GM18498 (cell line): Measurements from ENCODE around the gene OSMR.
A peak's percentile ranks its signal among the peaks of the same experiment; 100 is the strongest.

ENCODE experiments used
- ATAC-seq: cut with Tn5 transposase; IDR thresholded peaks from one replicate; pipeline ENCODE4 v1.9.1; 2021; ENCODE audit warnings: mild to moderate bottlenecking, moderate library complexity; ENCODE audit not compliant: unreplicated experiment

Gene OSMR

GRCh38 chr5:38871058-38871605 lies 25.3 kb downstream of the OSMR start:
- ATAC-seq = no peak

- no peak for ATAC-seq
Measured at GRCh38 chr5:38871790-38872551, 26.2 kb downstream of the OSMR start.

DNA sequence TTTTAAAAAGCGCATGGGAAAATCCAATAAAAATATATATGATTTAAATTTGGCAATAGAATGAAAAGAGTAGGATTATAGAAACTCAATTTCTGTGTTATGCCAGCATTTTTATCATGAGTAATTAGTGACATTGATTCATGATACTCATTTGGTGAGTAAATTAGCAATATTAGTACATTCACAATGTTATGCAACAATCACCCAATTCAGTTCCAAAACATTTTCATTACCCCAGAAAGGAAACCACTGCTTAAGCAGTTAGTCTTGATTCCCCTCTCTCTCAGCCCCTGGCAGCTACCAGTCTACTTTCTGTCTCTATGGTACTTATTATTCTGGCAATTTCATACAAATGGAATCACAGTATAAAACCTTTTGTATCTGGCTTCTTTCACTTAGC lies 27.0 kb downstream of the OSMR start:
- ATAC-seq = no peak

DNA sequence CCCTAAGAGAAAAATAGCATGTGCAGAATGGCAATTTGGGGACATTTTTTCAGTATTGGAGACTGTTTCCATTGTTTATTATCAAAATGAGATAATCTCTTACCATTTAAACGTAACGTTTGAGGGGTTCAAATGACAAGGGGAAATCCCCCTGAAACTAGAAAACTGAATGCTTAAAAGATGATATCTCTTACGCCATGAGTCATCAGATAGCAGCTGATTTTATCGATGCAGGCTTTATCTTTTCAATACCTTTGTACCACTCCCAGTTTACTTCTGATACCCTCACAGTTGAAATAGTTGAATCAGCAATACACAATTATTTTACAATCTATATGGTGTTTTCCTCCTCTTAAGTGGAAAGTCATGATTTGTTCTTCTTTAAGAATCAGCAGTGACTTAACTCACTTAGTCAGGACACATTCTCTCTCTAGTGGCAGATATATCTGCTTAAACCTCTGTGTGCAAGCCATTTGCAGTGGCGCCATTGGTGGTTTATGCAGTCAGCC lies 29.2 kb downstream of the OSMR start:
- no peak for ATAC-seq

DNA sequence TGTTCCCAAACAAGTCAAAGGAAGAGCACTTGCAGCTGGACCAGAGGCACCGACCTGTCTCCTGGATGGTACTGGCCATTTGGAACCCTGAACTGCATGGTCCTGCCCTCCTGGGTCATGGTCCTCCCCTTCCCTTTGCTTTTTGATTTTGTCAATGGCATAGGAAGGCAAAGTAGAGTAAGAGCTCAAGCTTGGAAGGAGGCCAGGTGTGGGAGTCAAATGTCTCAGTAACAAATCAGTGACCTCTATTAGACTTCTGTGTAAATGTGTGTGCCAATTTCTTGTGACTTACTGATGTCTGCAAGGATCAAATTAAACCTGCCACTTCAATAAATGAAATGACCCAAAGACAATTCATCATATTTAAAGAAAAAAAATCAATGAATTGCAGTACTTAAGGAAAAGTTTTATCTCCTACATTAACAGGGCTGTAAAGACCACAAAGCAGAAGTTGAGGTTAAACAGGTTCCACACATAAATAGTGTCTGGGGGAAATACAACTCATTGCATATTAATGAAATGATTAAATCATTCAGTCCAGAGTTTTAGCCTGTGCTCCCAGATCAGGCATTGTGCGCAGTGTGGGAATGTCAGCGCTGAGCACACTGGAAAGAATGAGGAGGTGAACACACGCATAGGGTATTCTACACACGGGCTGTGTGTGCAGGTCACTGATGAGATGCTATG lies 32.7 kb downstream of the OSMR start:
- ATAC-seq = no peak

DNA sequence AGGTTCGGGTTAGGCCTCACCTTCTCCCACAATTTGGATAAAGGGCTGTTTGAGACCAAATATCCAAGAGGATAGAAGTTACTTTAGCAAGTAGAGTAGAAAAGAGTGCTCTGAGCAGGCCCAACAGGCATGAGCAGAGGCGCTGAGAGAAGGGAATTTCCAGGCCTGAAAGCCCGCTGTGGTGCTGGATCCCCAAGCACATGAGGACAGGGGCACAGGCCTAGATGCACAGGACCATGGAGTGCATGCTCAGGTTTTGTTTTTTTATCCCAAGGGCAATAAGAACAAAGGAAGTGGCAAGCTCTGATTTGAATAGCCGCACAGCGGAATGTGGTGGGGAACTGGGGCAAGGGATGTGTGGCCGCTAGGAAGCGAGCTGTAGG lies 33.3 kb downstream of the OSMR start:
- ATAC-seq = no peak

- no peak for ATAC-seq
Measured at GRCh38 chr5:38883842-38884241, 38.0 kb downstream of the OSMR start.

GRCh38 chr5:38885208-38885607 lies 39.4 kb downstream of the OSMR start:
- ATAC-seq = no peak

DNA sequence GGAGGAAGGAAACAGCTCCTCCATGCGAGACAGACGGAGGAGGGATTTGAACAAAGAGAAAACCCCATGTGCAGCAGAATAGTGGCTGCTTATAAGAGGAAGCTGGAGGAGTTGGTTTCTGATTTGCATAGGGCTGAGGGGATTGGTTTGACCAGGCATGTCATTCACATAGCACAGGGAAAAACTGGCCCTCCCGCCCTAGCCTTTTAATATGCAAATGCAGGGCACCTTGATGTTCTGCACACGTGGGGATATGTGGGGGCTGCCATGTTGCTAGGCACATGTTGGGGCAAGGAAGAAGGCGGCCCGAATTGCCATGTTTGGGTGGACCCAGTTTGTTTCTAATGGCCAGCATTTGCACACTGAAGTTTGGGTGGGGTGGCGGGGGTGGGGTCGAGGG lies 42.2 kb downstream of the OSMR start:
- ATAC-seq = no peak

- ATAC-seq = no peak
Measured at GRCh38 chr5:38889424-38889823, 43.6 kb downstream of the OSMR start.

GRCh38 chr5:38891563-38891962 lies 45.8 kb downstream of the OSMR start:
- ATAC-seq = no peak

DNA sequence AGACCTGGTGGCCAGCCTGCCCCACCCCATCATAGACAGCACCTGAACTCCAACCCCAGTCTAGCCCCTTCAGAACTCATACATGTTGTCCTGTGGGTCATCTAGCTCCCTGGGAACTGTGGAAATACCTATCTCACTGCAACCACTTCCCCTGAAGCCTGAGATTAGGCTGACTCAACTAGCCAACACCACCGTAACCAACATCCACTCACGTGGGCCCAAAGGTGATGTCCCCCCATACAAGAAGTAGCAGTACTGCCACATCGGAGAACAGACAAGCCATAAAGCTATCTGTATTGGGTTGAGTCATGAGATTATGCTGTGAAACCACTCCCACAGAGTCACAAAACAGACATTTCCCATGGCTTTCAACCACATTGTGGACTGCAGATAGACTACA lies 46.6 kb downstream of the OSMR start:
- ATAC-seq = no peak

DNA sequence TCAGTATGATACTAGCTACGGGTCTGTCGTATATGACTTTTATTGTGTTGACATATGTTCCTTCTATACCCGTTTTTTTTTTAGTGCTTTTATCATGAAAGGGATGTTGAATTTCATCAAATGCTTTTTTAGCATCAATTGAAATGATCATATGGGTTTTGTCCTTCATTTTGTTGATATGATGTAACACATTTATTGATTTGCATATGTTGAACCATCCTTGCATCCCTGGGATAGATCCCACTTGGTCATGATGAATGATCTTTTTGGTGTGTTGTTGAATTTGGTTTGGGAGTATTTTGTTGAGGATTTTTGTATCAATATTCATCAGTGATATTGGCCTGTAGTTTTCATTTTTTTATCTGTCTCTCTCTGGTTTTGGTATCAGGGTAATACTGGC lies 50.9 kb downstream of the OSMR start:
- no peak for ATAC-seq

GRCh38 chr5:38899936-38900335 lies 54.1 kb downstream of the OSMR start:
- ATAC-seq = no peak

DNA sequence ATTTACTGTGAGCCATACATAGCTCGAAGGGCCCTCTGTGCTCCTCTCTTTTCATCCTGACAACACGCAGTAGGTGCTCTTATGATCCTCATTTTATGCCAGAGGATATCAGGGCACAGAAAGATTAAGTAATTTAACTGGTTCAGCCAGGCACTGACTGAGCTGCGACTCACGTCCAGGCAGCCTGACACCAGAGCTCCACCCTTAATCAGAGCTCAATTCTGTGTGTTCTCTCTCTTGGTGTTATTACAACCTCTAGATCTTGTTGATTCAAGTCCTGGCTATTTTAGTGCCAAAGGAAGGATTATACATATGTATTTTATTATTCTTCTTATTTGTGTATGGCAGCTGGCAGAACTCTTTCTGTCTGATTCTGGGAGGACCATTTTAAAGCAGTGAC lies 59.7 kb downstream of the OSMR start:
- ATAC-seq = no peak

DNA sequence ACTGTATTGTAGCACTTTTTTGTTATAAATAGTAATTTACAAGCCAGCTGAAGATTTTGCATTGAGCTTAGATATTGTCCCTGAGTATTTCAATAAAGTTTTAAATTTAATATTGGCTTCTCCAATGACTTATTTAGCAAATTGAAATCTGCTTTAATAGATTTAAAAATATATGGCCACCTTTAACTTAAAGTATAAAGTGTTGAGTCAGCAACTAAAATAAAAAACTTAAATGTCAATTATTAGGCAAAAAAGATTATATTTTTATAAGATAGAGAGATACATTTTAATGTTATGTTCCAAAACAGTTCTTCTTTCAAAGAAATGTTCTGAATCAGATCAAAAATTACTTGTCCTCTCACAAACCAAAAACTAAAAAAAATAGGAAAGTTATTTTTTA lies 60.7 kb downstream of the OSMR start:
- ATAC-seq = no peak

GRCh38 chr5:38911933-38912332 lies 66.1 kb downstream of the OSMR start:
- no peak for ATAC-seq

DNA sequence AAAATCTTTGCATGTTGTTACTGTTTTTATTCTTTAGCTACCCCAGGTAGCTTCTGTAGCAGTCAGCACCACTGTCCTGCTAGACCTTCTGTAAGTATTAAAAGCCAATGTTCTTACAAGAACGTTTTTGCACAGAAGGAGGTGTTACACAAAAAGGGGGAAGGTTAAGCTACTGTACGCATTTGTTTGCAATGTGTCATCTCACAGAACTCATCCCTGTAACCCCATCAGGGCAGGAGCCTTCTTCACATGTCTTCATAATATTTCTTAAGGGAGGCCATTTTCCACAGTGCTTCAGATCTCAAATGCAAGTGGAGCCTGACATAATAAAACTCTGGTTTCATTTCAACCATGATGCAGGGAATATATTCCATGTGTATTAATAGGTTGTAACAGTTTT lies 67.9 kb downstream of the OSMR start:
- ATAC-seq = no peak

GRCh38 chr5:38916802-38917201 lies 71.0 kb downstream of the OSMR start:
- no peak for ATAC-seq

- no peak for ATAC-seq
Measured at GRCh38 chr5:38921174-38921573, 75.4 kb downstream of the OSMR start.

DNA sequence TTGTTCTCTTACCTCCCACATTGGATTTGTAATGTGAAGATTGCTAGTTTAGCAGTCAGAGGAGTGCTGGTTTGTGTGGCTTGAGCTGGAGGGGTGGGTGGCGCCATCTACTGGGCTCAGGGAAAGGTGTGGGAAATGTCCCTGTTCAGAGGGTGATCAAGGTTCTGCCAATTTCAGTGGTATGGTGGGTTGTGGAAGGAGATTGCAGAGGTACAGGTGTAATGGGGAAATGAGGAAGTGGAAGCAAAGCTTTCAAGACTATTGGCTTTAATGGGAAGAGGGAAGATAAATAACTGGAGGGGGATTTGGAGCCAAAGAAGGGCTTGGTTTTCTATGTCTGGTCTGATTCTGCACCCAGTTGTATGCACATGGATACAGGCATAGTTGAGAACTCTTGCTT lies 76.4 kb downstream of the OSMR start:
- peak; percentile 72 for ATAC-seq
